Epidermal melanocyte (primary cell): ENCODE results near the gene DNAI4.
"Not testable (repeated sequence)": the region's sequence is repeated elsewhere in the genome, so short reads cannot be mapped to it uniquely, and the experiment has no call there.

Source experiments
- DNase-seq: peaks from one replicate; pipeline ENCODE4 v3.0.0; 2011; ENCODE audit warnings: low spot score; ENCODE audit not compliant: insufficient read length

DNAI4 gene

GRCh38 chr1:66924756-66925557 is at the start of gene DNAI4, which contains the start of gene MIER1:
Gene DNAI4, minus strand, starts transcription at chr1:66924856. Its CDS starts 25 bp downstream, at chr1:66924831.
Gene MIER1, plus strand, starts transcription at chr1:66924990. Its CDS starts 39 bp downstream, at chr1:66925029.
- peak; percentile 92 for DNase-seq

GRCh38 chr1:66968574-66968973 is 43.9 kb upstream of the DNAI4 start:
- DNase-seq: no peak

GRCh38 chr1:66966188-66966873 is 41.7 kb upstream of the DNAI4 start:
- not testable (repeated sequence) for DNase-seq

- DNase-seq: no peak
These were observed 33.3 kb upstream of the DNAI4 start for GRCh38 chr1:66957938-66958337.

GRCh38 chr1:66954208-66954607 is 29.6 kb upstream of the DNAI4 start:
- DNase-seq: no peak

- no peak for DNase-seq
These were observed 26.9 kb upstream of the DNAI4 start for GRCh38 chr1:66951513-66951912.

GRCh38 chr1:66947267-66947666 is 22.6 kb upstream of the DNAI4 start:
- no peak for DNase-seq

GRCh38 chr1:66945316-66945715 is 20.7 kb upstream of the DNAI4 start:
- no peak for DNase-seq

GRCh38 chr1:66944330-66945274 is 19.9 kb upstream of the DNAI4 start:
- no peak for DNase-seq

- no peak for DNase-seq
These were observed 18.8 kb upstream of the DNAI4 start for GRCh38 chr1:66943361-66943969.

- no peak for DNase-seq
These were observed 16.3 kb upstream of the DNAI4 start for GRCh38 chr1:66940981-66941380.

- no peak for DNase-seq
These were observed 14.0 kb upstream of the DNAI4 start for GRCh38 chr1:66938613-66939012.

- no peak for DNase-seq
These were observed 13.0 kb upstream of the DNAI4 start for GRCh38 chr1:66937529-66938234.

- DNase-seq: no peak
These were observed 9.4 kb upstream of the DNAI4 start for GRCh38 chr1:66933887-66934700.

GRCh38 chr1:66932291-66932690 is 7.6 kb upstream of the DNAI4 start:
- DNase-seq: no peak

- DNase-seq: no peak
These were observed 6.9 kb upstream of the DNAI4 start for GRCh38 chr1:66931590-66931989.

GRCh38 chr1:66930823-66931174 is 6.1 kb upstream of the DNAI4 start:
- DNase-seq: no peak

GRCh38 chr1:66929999-66930822 is 5.6 kb upstream of the DNAI4 start:
- peak; percentile 52 for DNase-seq

GRCh38 chr1:66929691-66929998 is 5.0 kb upstream of the DNAI4 start:
- no peak for DNase-seq
